Ramos (cell line): ENCODE measurements around the gene KCNQ4.

Experiments used
- in situ Hi-C: fragments of 300-500 bp; cut with MboI; formaldehyde crosslinking; loops from one replicate; pipeline ENCODE4 v1.14.3; 2022; ENCODE audit warnings: low sequenced_read_pairs; ENCODE audit not compliant: unreplicated experiment

Gene KCNQ4

GRCh38 chr1:40838045-40838979 is 54.7 kb downstream of the KCNQ4 start:
- in situ Hi-C loops, result no loop called here

- in situ Hi-C loops, result no loop called here
Observed at GRCh38 chr1:40838980-40839942, 55.7 kb downstream of the KCNQ4 start.

- in situ Hi-C loops, result loop anchor here (10.0 kb wide), 1 partner anchor 225 kb away; no protein-coding TSS in a partner anchor
Observed at GRCh38 chr1:40839943-40840335, 56.4 kb downstream of the KCNQ4 start.

GRCh38 chr1:40840526-40841323 is 57.1 kb downstream of the KCNQ4 start:
- in situ Hi-C loops, result loop anchor here (10.0 kb wide), 1 partner anchor 226 kb away; no protein-coding TSS in a partner anchor

GRCh38 chr1:40841602-40842001 is 58.0 kb downstream of the KCNQ4 start:
- in situ Hi-C loops, result loop anchor here (10.0 kb wide), 1 partner anchor 227 kb away; no protein-coding TSS in a partner anchor

GRCh38 chr1:40842207-40842606 is 58.6 kb downstream of the KCNQ4 start:
- in situ Hi-C loops, result loop anchor here (10.0 kb wide), 1 partner anchor 227 kb away; no protein-coding TSS in a partner anchor

GRCh38 chr1:40842691-40843090 is 59.1 kb downstream of the KCNQ4 start:
- in situ Hi-C loops, result loop anchor here (10.0 kb wide), 1 partner anchor 228 kb away; no protein-coding TSS in a partner anchor

- in situ Hi-C loops, result loop anchor here (10.0 kb wide), 1 partner anchor 229 kb away; no protein-coding TSS in a partner anchor
Observed at GRCh38 chr1:40844079-40844478, 60.5 kb downstream of the KCNQ4 start.

- in situ Hi-C loops, result loop anchor here (10.0 kb wide), 1 partner anchor 230 kb away; no protein-coding TSS in a partner anchor
Observed at GRCh38 chr1:40844887-40845878, 61.6 kb downstream of the KCNQ4 start.

GRCh38 chr1:40845895-40846294 is 62.3 kb downstream of the KCNQ4 start:
- in situ Hi-C loops, result loop anchor here (10.0 kb wide), 1 partner anchor 231 kb away; no protein-coding TSS in a partner anchor

GRCh38 chr1:40847023-40847745 is 63.6 kb downstream of the KCNQ4 start:
- in situ Hi-C loops, result loop anchor here (10.0 kb wide), 1 partner anchor 232 kb away; no protein-coding TSS in a partner anchor

- in situ Hi-C loops, result loop anchor here (10.0 kb wide), 1 partner anchor 234 kb away; no protein-coding TSS in a partner anchor
Observed at GRCh38 chr1:40848530-40849189, 65.1 kb downstream of the KCNQ4 start.

GRCh38 chr1:40849801-40850592 is 66.4 kb downstream of the KCNQ4 start:
- in situ Hi-C loops, result loop anchor here (10.0 kb wide), 2 partner anchors 235 to 255 kb away; no protein-coding TSS in a partner anchor

GRCh38 chr1:40851643-40852042 is 68.1 kb downstream of the KCNQ4 start:
- in situ Hi-C loops, result loop anchor here (10.0 kb wide), 1 partner anchor 257 kb away; no protein-coding TSS in a partner anchor

- in situ Hi-C loops, result loop anchor here (10.0 kb wide), 1 partner anchor 258 kb away; no protein-coding TSS in a partner anchor
Observed at GRCh38 chr1:40853113-40853884, 69.7 kb downstream of the KCNQ4 start.
